NCI-H1092 treated with DMSO at 0.1 percent for 48 hours (cell line): Measurements from ENCODE around the gene SPDYE1.
"Not testable (repeated sequence)": the region's sequence is repeated elsewhere in the genome, so short reads cannot be mapped to it uniquely, and the experiment has no call there.

Experiments
- DNase-seq: peaks from one replicate; lab custom pipeline; 2025; lab: John Stamatoyannopoulos, UW

SPDYE1 gene

GRCh38 chr7:43992896-43993295 is 4.8 kb upstream of the SPDYE1 start:
- not testable (repeated sequence) for DNase-seq

GRCh38 chr7:43994681-43995080 is 3.0 kb upstream of the SPDYE1 start:
- not testable (repeated sequence) for DNase-seq

DNA sequence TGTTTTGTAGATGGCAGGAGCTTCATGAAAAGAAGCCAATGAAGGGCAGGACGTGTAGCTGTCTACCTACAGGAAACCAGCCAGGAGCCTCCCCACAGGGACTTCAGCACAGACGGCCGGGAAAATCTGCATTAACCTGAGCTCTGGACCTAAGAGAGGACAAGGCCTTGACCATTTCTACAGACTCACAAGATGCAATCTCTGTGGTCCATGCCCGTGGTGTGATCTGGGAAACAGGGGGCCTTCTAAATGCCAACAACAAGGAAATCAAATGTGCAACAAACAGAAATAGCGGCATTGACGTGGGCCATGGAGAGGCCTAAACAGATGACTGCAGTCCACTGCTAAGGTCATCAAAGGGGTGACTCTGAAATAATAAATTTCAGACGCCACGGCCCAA is 14.4 kb downstream of the SPDYE1 start:
- not testable (repeated sequence) for DNase-seq

DNA sequence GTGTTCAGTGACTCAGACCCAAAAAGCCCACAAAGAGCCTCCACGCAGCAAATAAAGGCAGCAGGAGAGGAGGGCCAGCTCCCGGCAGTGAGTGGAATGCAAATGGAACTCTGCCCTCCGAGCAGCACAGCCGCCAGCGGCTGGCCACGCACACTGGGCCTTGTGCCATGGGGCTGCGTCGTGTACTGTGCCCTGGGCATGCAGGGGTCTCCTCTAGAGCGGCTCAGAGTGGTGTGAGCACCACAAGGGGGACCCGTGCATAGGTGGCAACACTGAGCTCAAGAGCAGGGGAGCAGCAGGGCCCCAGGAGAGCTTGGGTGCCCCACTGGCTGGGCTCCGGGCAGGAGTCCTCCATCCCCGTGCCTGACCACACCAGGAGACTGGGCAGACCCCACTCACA is 17.4 kb downstream of the SPDYE1 start:
- not testable (repeated sequence) for DNase-seq

DNA sequence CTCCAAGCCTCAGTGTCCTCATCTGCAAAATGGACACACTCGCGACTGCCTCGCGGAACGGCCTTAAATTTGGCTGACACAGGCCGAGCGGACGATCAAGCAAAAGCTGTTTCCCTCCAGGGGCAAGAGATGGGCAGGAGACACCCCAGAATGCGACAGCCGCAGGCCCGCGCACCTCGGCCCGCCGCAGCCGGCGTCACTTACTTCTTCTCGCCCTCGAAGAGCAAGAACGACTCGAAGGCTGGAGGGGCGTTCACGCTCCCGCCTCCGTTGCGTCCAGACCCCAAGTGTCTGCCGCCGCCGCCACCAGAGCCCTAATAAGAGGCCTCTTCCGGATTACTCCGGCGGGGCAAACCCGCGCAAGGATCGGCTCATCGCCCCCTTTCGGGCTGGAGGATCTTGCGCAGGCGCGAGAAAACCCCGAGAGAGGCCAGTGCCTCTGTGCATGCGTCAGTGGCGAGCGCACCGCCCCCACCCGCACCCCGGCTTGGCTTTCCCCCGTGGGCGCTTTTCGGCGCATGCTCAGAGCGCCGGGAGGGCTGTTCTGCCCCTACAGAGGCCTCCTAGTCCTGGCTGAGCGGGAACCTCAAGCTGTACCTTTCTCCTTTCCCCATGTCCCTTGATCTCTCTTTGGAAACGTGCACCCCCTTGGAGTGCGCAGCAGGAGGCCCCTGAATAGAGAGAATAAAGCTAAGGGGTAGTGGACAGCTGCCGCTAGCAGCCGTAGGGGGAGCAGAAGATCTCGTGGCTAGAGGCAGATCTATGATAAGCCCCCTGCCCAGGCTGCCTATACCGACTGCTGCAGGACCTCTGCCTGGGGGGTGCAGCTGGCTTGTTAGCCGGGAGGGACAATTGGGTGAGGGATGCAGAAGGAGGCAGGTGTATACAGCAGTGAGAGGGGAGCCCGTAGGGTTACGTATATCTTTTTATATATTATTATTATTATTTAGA is 21.4 kb downstream of the SPDYE1 start:
- peak; percentile 97 for DNase-seq

GRCh38 chr7:44019825-44020224 is 22.1 kb downstream of the SPDYE1 start:
- DNase-seq: not testable (repeated sequence)

DNA sequence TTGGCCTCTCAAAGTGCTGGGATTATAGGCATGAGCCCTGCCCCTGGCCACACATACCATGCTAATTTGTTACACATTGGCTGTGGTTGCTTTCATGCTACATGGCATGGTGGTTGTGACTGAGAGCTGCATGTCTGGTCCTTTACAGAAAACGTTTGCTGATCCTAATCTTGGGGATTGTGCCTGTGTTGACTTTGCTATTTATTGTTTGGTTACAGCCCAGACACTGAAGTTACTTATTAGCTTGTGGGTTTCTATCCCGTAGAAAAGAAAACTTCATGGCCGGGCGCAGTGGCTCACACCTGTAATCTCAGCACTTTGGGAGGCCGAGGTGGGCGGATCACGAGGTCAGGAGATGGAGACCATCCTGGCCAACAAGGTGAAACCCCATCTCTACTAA is 24.4 kb downstream of the SPDYE1 start:
- not testable (repeated sequence) for DNase-seq

DNA sequence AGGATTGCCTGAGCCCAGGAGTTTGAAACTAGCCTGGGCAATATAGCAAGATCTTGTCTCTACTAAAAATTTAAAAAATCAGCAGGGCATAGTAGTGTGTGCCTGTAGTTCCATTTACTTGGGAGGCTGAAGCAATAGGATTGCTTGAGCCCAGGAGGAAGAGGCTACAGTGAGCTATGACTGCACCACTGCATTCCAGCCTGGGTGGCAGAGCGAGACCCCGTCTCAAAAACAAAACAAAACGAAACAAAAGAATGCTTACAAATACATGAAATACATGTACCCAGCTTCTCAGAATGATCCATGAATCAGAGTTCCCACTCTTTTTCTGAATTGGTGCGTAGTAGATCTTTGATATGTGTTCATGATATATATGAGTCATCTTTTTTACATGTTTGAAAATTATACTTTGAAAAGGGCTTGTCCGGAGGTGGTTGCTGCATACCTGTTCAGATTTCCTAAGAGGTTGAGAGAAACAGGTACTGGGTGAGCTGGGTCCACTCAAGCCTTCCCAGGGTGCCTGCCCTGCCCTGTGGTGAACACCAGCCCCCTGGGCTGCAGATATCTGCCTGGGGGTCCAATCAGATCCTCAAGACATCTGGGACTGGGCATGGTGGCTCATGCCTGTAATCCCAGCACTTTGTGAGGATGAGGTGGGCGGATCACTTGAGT is 25.2 kb downstream of the SPDYE1 start:
- not testable (repeated sequence) for DNase-seq

GRCh38 chr7:44029433-44029832 is 31.7 kb downstream of the SPDYE1 start:
- not testable (repeated sequence) for DNase-seq

DNA sequence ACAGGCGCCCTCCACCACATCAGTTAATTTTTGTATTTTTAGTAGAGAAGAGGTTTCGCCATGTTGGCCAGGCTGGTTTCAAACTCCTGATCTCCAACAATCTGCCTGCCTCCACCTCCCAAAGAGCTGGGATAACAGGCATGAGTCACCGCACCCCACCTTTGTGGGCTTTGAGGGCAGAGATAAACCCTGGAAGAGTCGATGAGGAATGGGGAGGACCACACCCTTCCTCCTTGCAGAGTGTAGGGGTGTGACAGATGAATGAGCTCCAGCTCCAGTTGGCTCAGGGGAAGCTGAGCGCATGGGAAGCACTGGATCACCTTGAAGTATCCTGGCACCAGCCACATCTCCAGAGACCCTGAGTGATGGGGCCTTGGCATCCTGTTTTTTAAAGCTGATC is 32.3 kb downstream of the SPDYE1 start:
- not testable (repeated sequence) for DNase-seq

DNA sequence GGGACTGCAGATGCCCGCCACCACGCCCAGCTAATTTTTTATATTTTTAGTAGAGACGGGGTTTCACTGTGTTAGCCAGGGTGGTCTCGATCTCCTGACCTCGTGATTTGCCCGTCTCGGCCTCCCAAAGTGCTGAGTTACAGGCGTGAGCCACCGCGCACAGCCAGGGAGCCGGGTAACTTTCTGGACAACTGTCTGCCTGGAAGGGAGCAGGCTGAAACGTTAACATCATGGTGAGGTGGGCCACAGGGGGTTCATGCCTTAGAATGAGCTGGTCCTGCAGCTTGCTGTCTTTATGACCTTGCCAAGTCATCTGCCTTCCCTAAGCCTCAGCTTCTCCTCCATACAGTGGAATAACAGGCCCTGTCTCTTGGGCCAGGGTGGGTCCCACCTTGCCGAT is 33.6 kb downstream of the SPDYE1 start:
- DNase-seq: not testable (repeated sequence)

DNA sequence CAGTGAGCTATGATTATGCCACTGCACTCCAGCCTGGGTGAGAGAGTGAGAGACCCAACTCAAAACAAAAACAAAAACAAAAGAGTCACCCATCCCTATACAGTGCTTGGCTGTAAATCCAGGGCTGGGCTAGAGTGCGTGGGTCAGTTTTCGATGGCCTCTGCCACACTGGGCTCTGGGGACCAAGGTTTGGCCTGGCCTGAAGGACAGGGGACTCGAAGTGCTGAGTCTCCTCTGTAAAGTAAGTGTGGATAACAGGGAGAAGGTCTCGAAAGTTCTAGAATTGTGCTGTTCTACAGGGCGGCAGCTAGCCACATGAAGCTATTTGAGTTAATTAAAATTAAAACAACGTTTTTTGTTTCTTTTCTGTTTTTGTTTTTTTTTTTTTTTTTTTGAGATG is 34.3 kb downstream of the SPDYE1 start:
- not testable (repeated sequence) for DNase-seq

DNA sequence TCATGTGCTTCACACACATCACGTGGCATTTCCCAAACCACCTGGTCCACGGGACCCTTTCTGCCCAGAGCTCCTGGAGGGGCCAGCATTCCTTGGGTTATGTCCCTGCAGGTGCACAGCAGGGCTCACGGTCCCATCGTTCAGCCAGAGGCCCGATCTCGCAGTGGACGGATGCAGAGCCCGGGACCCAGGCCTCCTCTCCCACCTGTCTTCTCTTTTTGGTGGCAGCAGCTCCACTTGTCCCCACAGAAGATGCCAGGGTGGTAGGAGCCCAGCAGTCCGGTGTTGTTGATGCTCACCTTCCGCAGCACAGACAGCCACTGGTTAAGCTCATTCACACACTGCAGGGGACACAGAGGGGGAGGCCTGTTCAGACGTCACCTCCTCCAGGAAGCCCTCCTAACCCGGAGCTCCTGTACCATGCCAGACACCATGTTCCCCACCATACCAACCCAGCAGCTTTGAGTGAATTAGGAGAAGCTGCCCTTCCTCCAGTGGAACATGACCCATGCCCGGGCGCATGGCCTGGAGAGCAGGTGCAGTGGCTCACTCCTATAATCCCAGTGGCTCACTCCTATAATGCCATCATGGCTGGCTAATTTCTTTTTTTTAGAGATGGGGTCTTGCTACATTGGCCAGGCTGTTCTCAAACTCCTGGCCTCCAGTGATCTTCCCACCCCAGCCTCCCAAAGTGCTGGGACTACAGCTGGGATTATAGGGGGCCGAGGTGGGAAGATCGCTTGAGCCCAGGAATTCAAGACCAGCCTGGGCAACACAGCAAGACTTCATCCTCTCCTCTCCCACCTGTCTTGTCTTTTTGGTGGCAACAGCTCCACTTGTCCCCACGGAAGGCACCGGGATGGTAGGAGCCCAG is 36.5 kb downstream of the SPDYE1 start:
- not testable (repeated sequence) for DNase-seq

DNA sequence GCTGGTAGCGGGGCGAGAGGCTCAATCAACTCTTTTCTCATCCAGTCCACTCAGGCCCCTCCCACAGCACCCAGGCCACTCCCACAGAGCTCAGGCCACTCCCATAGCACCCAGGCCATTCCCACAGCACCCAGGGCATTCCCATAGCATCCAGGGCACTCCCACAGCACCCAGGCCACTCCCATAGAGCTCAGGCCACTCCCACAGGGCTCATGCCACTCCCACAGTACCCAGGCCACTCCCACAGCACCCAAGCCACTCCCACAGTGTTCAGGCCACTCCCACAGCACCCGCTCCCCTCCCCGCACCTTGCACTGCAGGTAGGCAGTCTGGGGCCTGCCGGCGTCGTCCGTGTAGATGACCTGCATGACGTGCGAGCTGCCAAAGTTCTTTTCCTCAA is 38.7 kb downstream of the SPDYE1 start:
- DNase-seq: not testable (repeated sequence)

- not testable (repeated sequence) for DNase-seq
Measured at GRCh38 chr7:44037951-44038350, 40.3 kb downstream of the SPDYE1 start.

DNA sequence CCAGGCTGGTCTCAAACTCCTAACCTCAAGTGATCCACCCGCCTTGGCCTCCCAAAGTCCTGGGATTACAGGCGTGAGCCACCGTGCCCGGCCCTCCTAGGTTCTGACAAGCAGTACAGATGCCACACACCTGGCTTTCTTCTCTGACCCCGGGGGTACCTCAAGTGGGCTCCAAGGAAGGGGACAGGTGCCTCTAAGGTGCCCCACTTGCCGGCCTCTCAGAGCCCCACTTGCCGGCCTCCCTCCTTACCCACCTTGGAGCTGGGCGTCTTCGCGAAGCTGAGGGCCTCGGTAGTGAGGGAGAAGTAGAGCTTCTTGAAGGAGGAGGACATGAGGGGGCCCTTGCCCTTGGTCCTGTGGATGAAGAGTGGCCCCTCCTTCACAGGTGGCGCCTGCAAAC is 40.9 kb downstream of the SPDYE1 start:
- DNase-seq: not testable (repeated sequence)

- DNase-seq: peak; percentile 90
Measured at GRCh38 chr7:44038961-44039558, 41.4 kb downstream of the SPDYE1 start.

DNA sequence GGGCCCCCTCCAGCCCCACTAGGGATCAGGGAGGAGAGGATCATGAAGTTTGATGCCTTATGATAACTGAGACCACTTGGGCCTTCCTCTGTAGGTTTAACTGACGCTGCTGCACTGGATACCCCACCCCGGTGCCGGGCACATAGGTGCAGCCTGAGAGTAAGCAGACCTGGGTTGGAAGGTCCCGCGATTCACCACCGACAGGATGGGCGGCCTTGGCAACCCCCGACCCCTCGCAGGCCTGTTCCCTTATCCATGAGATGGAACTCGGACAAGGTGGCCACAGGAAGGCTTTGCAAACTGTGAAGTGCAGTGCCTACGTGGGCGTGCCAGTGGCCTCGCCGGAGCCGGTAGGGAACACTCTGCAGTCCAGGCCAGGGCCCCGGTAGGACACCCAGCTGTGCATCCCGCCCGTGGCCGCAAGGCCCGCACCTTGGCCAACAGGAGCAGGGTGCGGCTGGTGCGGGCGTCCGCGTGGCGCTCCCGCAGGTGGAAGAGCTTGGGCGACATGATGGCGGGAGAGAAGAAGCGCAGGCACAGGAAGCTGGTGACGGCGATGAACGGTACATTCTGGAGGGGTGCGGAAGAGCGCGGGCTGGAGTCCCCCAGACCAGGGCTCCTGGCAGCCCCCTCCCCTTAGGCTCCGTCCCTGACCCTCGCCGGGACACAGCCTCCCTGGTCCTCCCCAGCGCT is 42.2 kb downstream of the SPDYE1 start:
- DNase-seq: not testable (repeated sequence)

DNA sequence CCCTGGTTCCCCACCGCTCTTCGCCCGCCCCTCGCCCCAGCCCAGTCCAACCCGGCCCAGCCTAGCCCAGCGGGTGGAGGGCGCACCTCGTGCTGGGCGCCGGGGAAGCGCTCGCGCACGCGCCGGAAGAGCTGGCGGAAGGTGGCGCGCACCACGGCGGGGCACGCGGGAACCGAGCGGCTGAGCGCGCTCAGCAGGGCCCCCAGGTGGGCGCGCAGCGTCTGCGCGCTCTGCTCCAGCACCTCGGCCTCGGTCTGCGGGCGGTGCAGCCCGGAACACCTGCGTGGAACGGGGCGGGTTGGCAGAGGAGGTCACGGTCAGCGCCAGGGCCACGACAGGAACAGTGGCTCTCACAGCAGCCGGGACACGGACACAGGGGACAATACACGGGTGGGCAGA is 42.8 kb downstream of the SPDYE1 start:
- peak; percentile 55 for DNase-seq

GRCh38 chr7:44042221-44042620 is 44.5 kb downstream of the SPDYE1 start:
- no peak for DNase-seq

- DNase-seq: no peak
Measured at GRCh38 chr7:44043902-44044301, 46.2 kb downstream of the SPDYE1 start.
